Hematopoietic multipotent progenitor cell treated with erythropoietin and hydrocortisone succinate and interleukin-3 and kit ligand, for 17 days (in vitro differentiated cells): Measurements from ENCODE around the gene EIF2AK3.
"Not testable (repeated sequence)": the region's sequence is repeated elsewhere in the genome, so short reads cannot be mapped to it uniquely, and the experiment has no call there.

Source experiments
- DNase-seq: peaks from one replicate; pipeline ENCODE4 v3.0.0-alpha.2; 2015; ENCODE audit warnings: low spot score

Gene EIF2AK3

DNA sequence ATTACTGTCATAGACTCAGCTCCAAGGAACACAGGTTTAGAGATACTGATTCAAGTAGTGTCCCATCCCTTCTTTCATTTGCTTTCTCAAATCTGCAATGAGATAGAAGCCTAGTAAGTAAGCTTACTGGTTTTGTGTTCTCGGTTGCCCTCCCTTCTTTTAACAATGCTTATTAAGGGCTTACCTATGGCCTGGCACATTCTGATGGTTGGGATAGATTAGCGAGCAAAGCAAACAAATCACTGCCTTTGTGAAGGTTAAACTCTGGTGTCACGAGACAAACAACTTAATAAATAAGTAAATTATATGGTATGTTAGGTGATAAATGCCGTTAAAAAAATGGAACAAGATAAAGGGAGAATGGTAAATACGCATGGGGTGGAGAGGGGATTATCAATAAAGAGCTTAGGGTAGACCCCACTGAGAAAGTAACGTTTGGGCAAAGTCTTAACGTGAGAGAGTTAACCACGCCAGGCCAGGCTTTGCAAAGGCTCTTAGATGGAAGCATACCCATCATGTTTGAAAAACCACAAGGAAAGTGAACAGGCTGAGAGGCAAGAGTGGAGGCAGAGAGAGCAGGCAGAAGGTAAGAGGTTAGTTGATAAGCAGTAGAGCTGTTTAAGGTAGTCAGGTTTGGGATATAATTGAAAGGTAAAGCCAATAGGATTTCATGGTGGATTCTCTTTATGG lies 31.0 kb downstream of the EIF2AK3 start:
- no peak for DNase-seq

DNA sequence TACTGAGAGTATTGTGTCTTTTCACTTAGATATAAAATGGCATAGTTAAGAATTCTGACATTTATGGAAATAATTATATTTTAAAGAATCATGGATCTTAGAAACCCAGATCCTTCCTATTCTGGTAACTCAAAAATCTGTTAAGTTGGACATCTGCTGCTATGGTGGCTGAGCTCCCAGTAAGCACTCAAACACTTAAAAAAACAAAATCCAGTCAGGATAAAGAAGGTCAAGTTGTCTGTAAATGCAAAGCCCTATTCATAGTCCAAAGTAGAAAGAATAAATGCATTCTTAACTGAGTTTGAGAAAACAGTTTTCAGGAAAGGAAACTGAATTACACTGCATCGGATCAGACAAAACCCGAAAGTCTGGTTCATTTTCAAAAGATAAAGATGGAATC lies 35.6 kb downstream of the EIF2AK3 start:
- DNase-seq, result no peak

DNA sequence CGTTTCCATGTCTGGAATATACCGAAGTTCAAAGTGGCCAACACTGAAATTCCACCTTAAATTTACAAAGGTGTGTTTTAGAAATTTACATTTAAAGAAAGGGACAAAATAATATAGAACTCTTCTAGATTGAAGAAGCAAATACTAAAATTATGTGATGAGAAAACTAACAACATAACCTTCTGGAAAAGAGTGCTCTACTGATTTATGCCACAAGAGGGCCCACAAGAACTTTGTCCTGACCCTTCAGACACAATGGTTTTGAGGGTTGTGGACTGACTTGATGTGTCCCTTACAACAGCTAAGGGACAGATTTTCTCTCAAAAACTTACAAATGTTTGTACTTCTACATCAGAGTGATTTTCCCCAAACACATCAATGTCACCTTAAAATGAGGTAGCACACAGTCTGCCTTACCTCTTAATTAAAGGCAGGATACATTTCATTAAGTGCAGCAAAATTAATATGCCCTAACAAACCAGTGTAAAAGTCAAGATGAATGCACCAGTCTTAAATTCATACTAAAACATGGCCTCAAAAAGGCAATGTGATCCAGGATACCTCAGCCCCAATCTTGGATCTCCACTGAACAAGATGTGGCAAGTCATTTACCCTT lies 36.2 kb downstream of the EIF2AK3 start:
- DNase-seq, result peak; percentile 63

- DNase-seq, result no peak
These were observed 41.3 kb downstream of the EIF2AK3 start for GRCh38 chr2:88585969-88586368.

GRCh38 chr2:88582030-88582429 lies 45.2 kb downstream of the EIF2AK3 start:
- DNase-seq, result no peak

DNA sequence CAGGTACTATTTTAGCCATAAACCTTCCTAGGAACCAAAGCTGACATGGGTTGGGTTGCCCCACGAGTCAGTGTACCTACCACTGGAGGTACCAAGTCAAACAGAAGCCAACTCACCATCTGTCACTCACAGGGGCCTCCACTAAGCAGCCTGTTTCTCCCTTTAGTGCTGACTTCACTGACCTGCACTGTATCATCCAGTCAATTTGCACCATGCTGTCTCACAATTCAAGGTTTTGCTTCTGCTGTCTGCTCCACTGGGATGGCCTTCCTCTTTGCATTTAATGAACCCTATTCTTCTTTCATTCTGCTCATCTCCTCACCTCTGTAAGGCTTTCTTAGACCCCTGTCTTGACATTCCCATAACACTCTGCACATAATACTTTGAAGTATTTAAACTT lies 47.2 kb downstream of the EIF2AK3 start:
- no peak for DNase-seq

DNA sequence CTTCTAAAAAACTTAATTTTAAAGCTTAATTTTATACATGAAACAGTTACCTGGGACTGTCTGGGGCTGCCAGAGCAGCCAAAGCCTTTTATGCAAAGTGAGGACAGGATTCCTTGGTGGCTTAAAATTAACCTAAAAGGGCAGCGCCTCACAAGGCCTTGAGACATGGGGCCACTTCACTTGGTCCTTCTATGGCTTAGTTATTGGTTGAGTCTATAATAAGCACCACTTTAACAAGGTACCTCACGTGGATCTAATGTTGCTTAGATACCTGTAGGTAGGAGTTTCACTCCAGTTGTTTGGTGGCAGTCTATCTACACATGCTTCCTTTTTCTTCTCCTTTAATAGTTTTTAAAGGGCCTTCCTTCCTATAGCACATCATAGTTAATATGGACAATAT lies 51.6 kb downstream of the EIF2AK3 start:
- DNase-seq, result no peak

DNA sequence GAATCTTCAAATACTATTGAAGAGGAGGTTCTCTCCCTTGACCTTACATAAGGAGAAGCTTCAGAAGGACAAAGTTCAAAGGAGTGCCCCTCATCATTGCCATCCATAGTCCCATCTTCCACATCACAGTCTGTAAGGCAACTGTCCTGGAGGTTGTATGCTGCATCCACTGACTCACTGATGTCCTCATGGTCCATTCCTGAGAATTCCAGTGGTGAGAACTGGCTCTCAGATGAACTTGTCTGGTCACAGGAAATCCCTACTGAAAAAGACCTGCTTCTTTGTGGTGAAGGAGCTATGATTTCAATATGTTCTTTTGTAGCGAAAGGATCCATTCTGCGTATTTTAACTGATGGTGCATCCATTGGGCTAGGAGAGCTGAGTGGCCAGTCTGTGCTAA lies 52.2 kb downstream of the EIF2AK3 start:
- DNase-seq, result no peak

GRCh38 chr2:88574445-88574844 lies 52.8 kb downstream of the EIF2AK3 start:
- DNase-seq, result no peak

DNA sequence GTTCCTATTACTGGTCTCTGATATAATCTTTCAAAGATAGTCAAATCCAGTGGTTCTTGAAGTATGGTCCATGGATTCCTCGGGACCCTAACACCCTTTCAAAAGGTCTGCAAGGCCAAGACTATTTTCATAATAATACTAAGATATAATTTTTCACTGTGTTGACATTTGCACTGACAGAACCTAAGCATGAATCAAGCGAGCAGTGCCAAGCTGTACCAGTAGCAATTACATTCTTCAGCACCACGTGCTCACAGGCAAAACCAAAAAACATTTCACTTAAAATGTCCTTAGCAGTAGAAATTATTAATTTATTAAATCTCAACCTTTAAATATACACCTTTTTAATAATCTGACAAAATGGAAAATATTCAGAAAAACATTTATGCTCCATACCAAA lies 59.1 kb downstream of the EIF2AK3 start:
- no peak for DNase-seq

DNA sequence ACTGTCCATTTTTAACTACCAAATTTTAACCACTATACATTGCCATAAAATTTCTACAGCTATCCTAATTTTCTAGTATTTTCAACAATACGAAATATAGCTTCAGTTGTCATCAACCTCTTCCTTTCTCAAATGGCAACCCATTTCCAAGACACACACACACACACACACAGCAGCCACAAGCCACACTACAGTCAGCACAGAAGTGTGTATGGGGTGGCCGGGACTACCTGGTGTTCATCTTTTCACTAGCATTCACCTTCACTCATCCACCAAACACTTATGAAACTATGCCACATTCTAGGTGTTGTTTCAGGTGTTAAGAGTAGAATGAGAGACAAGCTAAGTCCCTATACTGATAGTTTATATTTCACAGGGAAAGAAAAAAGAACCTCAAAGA lies 62.9 kb downstream of the EIF2AK3 start:
- DNase-seq, result no peak

DNA sequence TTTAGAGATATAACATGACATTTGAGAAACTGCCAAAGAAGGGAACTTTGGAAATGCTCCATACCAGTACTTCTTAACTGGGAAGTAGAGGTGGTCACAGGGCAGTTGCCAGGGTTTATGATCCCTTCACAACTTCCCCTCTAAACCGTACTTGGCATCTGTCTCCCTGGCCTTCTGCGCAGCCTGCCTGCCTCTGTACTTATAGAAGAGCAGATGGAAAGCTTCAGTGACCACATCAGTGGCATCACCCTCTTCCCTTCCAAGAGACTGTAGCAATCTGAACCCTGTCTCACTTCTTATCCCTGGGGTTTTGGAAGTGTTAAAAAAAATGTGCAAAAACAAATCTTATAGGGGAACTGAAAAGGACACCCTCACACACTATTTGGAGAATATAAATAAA lies 64.1 kb downstream of the EIF2AK3 start:
- no peak for DNase-seq

GRCh38 chr2:88561646-88562388 lies 65.4 kb downstream of the EIF2AK3 start:
- no peak for DNase-seq

GRCh38 chr2:88560619-88561307 lies 66.5 kb downstream of the EIF2AK3 start:
- DNase-seq, result no peak

GRCh38 chr2:88557290-88557689 lies 70.0 kb downstream of the EIF2AK3 start:
- no peak for DNase-seq

DNA sequence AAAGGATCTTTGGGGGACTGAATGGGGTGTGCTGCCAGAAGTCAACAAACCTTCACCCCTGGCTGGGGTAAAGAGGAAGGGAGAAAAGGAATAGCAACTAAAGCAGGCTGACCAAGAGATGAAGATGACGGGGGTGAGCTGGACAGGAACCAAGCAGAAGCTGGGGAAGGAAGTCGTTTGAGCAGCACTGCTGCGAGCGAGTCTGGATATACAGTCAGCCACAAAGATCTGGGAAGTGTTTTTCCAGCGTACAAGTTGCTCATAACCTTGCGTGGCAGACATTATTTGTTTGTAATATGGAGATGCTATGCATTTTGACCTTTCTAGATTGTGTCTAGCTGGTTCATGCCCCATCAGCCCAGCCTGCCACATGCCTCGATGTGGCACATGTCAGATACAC lies 71.2 kb downstream of the EIF2AK3 start:
- DNase-seq, result no peak

DNA sequence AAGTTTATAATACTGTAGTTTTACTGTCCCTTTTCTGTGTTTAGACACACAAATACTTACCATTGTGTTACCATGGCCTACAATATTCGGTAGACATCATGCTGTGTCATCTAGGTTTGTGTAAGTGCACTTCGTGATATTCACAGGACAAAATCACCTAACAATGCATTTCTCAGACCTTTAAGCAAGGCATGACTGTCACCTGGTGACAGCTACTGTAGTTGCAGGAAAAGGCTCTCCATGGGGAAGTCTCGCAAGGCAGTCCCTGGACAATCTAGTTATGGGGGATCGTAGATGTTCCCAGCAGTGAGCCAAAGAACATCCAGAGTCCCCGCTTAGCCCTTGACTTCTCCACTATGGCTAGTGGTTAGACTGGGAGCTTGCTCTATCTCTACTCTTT lies 73.1 kb downstream of the EIF2AK3 start:
- no peak for DNase-seq

DNA sequence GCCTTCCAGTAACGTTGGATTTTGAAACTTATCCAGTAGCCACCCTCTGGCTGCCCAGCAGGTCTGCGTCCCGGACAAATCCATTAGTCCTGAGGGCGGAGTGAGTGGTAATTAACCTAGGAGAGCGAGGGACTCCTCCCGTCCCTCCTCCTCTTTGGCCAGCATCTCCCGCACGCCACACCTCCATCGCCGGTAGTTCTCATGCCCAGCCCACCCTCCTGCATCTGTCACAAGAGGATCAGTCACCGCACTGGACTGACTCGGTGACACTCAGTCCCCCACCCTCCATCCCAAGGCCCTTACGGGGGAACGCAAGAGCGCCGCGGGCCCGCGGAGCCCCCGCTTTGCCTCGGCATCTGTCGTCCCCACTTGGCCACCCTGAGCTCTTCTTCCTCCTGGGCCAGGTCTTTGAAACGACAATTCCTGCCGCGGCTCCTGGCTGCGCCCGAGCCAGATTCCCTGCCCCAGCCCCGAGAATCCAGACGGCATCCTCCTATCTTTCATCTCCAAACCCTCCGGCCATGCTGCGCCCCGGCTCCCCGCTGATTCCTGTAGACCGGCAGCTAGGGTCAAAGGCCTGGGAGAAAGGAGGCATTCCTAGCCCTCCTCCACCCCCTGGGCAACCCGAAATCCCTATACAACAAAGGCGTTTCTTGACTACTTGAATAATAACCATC lies 77.5 kb downstream of the EIF2AK3 start:
- DNase-seq, result no peak

DNA sequence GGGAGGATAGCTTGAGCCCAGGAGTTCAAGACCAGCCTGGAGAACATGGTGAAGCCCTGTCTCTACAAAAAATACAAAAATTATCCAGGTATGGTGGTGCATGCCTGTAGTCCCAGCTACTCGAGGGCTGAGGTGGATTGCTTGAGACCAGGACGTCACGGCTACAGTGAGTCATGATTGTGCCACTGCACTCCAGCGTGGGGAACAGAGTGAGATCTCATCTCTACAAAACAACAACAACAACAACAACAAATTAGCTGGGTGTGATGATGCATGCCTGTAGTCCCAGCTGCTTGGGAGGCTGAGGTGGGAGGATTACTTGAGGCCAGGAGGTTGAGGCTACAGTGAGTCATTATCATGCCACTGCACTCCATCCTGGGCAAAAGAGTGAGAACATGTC lies 81.0 kb downstream of the EIF2AK3 start:
- not testable (repeated sequence) for DNase-seq

DNA sequence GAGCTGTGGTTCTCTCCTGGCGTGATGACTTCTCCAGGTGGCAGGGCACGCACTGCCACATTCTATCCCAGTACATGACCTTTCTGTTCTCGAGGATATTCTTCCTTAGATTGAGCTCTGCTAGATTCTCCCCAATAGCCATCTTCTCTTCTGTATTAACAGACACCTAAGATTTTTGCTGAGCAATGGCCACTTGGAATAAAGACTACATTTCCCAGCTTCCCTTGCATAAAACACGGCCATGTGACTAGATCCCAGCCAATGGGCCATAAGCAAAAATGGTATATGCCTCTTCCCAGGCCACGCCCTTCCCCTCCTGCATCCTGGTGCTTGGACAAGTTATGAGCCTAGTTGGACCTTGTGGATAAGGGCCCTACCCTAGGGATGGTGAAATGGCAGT lies 82.1 kb downstream of the EIF2AK3 start:
- no peak for DNase-seq

- DNase-seq, result no peak
These were observed 83.7 kb downstream of the EIF2AK3 start for GRCh38 chr2:88543541-88544057.

DNA sequence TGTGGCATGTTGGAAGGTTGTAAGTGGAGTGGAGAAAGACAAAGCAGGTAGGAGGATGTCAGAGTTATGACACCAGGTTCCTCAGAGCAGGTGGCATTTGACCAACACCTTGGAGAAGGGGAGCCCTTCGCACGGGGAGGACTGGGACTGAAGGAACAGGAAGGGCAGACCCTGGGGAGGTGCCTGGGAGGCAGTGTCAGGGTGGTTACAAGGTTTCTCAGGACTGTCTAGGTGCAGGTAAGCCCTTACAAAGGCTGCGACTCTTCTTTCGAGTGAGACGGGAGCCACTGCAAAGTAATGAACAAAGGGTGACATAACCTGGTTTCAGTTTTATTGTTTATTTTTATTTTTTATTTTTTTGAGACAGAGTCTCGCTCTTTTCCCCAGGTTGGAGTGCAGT lies 84.6 kb downstream of the EIF2AK3 start:
- no peak for DNase-seq
